OCI-LY1 (cell line): ENCODE data around the gene NFIA.

Experiments used
- H2AFZ ChIP-seq: fragments of 200-600 bp; sonication (generic), shearing (Covaris generic); 2 replicates; pipeline ENCODE4 v1.6.0; 2014; ENCODE audit warnings: antibody characterized with exemption, mild to moderate bottlenecking, low read length
- H3F3A ChIP-seq: fragments of 200-600 bp; sonication (generic), shearing (Covaris generic); 2 replicates; pipeline ENCODE4 v1.6.0; 2014; ENCODE audit warnings: mild to moderate bottlenecking, antibody characterized with exemption, low read length, moderate library complexity; ENCODE audit not compliant: insufficient read depth
- H3K27ac ChIP-seq: fragments of 200-600 bp; sonication (generic); 2 replicates; pipeline ENCODE4 v1.5.1; 2014; ENCODE audit warnings: low read length, mixed run types, mild to moderate bottlenecking, low read depth; ENCODE audit not compliant: poor library complexity, severe bottlenecking
- H3K27me3 ChIP-seq: fragments of 200-600 bp; sonication (generic); 2 replicates; pipeline ENCODE4 v1.6.0; 2014; ENCODE audit warnings: antibody characterized with exemption, mild to moderate bottlenecking, low read length, moderate library complexity; ENCODE audit not compliant: insufficient read depth
- H3K36me3 ChIP-seq: fragments of 200-600 bp; sonication (generic); 2 replicates; pipeline ENCODE4 v1.6.1; 2014; ENCODE audit warnings: mild to moderate bottlenecking, antibody characterized with exemption, low read length, moderate library complexity, mixed read lengths; ENCODE audit not compliant: insufficient read depth
- H3K4me1 ChIP-seq: fragments of 200-600 bp; sonication (generic); 2 replicates; pipeline ENCODE4 v1.5.1; 2014; ENCODE audit warnings: mild to moderate bottlenecking, low read length, moderate library complexity; ENCODE audit not compliant: insufficient read depth, severe bottlenecking
- H3K4me2 ChIP-seq: fragments of 200-600 bp; sonication (generic), shearing (Covaris generic); 2 replicates; pipeline ENCODE4 v1.6.1; 2014; ENCODE audit warnings: low read length
- H3K4me3 ChIP-seq: fragments of 200-600 bp; sonication (generic); 2 replicates; pipeline ENCODE4 v1.5.1; 2014; ENCODE audit warnings: low read length, low read depth, mild to moderate bottlenecking, mixed read lengths; ENCODE audit not compliant: poor library complexity, severe bottlenecking
- H3K79me2 ChIP-seq: fragments of 200-600 bp; shearing (Covaris generic); 2 replicates; pipeline ENCODE4 v1.6.1; 2016; ENCODE audit warnings: mixed run types, low read length, mixed read lengths; ENCODE audit not compliant: insufficient read depth
- H3K9ac ChIP-seq: fragments of 200-600 bp; sonication (generic), shearing (Covaris generic); 2 replicates; pipeline ENCODE4 v1.6.1; 2014; ENCODE audit warnings: mild to moderate bottlenecking, low read length, mixed read lengths
- H3K9me2 ChIP-seq: fragments of 200-600 bp; sonication (generic), shearing (Covaris generic); 2 replicates; pipeline ENCODE4 v1.6.1; 2014; ENCODE audit warnings: low read depth, mild to moderate bottlenecking, low read length, mixed read lengths
- H3K9me3 ChIP-seq: fragments of 200-600 bp; shearing (Covaris generic); 2 replicates; pipeline ENCODE4 v1.6.1; 2014; ENCODE audit warnings: low read length, mixed read lengths
- H4K20me1 ChIP-seq: fragments of 200-600 bp; sonication (generic), shearing (Covaris generic); 2 replicates; pipeline ENCODE4 v1.6.0; 2016; ENCODE audit warnings: mild to moderate bottlenecking, low read length; ENCODE audit not compliant: insufficient read depth
- CTCF ChIP-seq: fragments of 200-600 bp; sonication (generic), shearing (Covaris generic); IDR thresholded peaks from 2 replicates; pipeline ENCODE4 v1.5.1; 2017; ENCODE audit warnings: mild to moderate bottlenecking, antibody characterized with exemption, low read length, moderate library complexity, mixed read lengths
- EZH2 ChIP-seq: fragments of 200-600 bp; sonication (generic), shearing (Covaris generic); IDR thresholded peaks from 2 replicates; pipeline ENCODE4 v1.8.0; 2017; ENCODE audit warnings: borderline replicate concordance, mixed run types, mild to moderate bottlenecking, antibody characterized with exemption, low read length, moderate library complexity, mixed read lengths

NFIA gene

GRCh38 chr1:61082311-61083012, at the start of gene NFIA:
Gene NFIA, plus strand, starts transcription at chr1:61082561.
- Histone ChIP-seq H3K27me3 (no peaks in the 10 kb centered on the region), H4K20me1 (no peaks in the 10 kb centered on the region), H3K9me2 (no peaks in the 10 kb centered on the region), H3K9me3 (no peaks in the 10 kb centered on the region), H3K36me3 (0 out of 2 replicates have a peak, but pooled peaks cover under 1% of the 10 kb centered on the region), H3K4me1 (peaks cover 65% of the 10 kb centered on the region), H3K9ac (peak within 1 kb of the TSS; percentile 89), H3K4me3 (peak within 1 kb of the TSS; percentile 97), H3K4me2 (peak within 1 kb of the TSS; percentile 98), H3F3A (peaks cover 5% of the 10 kb centered on the region; the same call in 1 of the 2 replicates), H3K27ac (peak within 1 kb of the TSS; percentile 93), H2AFZ (peak within 1 kb of the TSS; percentile 48; the same call in 1 of the 2 replicates), H3K79me2 (peaks cover 39% of the 10 kb centered on the region)
- TF ChIP-seq EZH2 (no peak), CTCF (no peak)

- Histone ChIP-seq H3K36me3 (no peaks in the 10 kb centered on the region), H3K9ac (no peak overlapping the region), H4K20me1 (no peaks in the 10 kb centered on the region), H3K4me2 (no peak overlapping the region), H2AFZ (no peak overlapping the region), H3K9me2 (no peaks in the 10 kb centered on the region), H3K4me3 (no peak overlapping the region), H3K79me2 (no peaks in the 10 kb centered on the region), H3K4me1 (no peaks in the 10 kb centered on the region), H3K27me3 (no peaks in the 10 kb centered on the region), H3F3A (no peaks in the 10 kb centered on the region), H3K9me3 (peaks cover 3% of the 10 kb centered on the region; the same call in 1 of the 2 replicates), H3K27ac (no peak overlapping the region)
- no peak for TF ChIP-seq EZH2
- no peak for TF ChIP-seq CTCF
These were observed 46.5 kb upstream of the NFIA start for GRCh38 chr1:61035880-61036279.

- Histone ChIP-seq H3K27me3 (no peaks in the 10 kb centered on the region), H3F3A (no peaks in the 10 kb centered on the region), H3K79me2 (no peaks in the 10 kb centered on the region), H3K4me2 (no peak overlapping the region), H3K4me1 (no peaks in the 10 kb centered on the region), H2AFZ (no peak overlapping the region), H3K27ac (no peak overlapping the region), H3K4me3 (no peak overlapping the region), H3K36me3 (no peaks in the 10 kb centered on the region), H3K9me3 (no peaks in the 10 kb centered on the region), H3K9me2 (no peaks in the 10 kb centered on the region), H4K20me1 (no peaks in the 10 kb centered on the region), H3K9ac (no peak overlapping the region)
- TF ChIP-seq EZH2 = no peak
These were observed 39.8 kb upstream of the NFIA start for GRCh38 chr1:61042466-61043009.
